Activated CD4-positive, alpha-beta T cell treated with anti-CD3 and anti-CD28 coated beads, Interleukin-10, Interleukin-2, amounts not matched to agents 100 ng/mL and 50 ng/mL, durations not matched to agents 16 hours and 8 hours (primary cell): Measurements from ENCODE around the gene CHST3.

Source experiments
- DNase-seq: peaks from one replicate; pipeline ENCODE4 v3.0.0-alpha.2; 2020

CHST3 gene

GRCh38 chr10:71995887-71996575, 31.8 kb downstream of the CHST3 start:
- no peak for DNase-seq

- DNase-seq = no peak
Measured at GRCh38 chr10:71996592-71997371, 32.6 kb downstream of the CHST3 start.

GRCh38 chr10:71998119-71998839, 34.1 kb downstream of the CHST3 start:
- no peak for DNase-seq

GRCh38 chr10:71998840-71999194, 34.6 kb downstream of the CHST3 start:
- DNase-seq = no peak

DNA sequence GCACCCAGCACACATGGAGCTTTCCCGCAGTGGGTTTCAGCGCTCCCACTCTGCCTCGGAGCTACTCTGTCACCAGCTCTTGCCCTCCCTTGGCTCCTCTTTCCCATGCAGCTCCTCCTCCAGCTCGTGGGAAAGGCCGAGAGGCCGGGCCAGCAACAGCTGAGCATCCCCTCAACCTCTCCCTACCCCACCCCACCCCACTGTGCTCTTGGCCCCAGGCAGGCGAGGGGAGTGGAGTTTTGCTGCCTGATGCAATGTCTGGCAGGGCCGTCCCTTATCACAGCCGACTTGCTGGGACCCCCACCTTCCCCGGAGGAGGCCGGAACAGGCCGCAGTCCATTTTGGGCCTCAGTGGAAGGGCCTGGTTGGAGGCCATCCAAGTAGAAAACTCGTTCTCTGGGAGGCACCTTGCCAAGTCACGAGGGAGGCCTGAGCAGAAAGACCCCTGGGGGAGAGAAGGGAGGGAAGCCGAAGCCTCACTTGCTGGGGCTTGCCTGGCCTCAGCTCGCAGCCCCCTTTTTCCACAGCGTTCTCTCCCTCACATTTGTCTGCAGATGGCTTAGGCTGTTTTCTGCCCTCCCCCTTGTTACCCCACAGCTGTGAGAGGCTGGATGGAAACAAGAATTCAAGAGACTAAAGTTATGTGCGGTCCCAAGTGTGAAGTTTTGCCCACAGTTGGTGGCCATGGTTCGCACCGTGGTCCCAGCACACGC, 35.3 kb downstream of the CHST3 start:
- DNase-seq = no peak

DNA sequence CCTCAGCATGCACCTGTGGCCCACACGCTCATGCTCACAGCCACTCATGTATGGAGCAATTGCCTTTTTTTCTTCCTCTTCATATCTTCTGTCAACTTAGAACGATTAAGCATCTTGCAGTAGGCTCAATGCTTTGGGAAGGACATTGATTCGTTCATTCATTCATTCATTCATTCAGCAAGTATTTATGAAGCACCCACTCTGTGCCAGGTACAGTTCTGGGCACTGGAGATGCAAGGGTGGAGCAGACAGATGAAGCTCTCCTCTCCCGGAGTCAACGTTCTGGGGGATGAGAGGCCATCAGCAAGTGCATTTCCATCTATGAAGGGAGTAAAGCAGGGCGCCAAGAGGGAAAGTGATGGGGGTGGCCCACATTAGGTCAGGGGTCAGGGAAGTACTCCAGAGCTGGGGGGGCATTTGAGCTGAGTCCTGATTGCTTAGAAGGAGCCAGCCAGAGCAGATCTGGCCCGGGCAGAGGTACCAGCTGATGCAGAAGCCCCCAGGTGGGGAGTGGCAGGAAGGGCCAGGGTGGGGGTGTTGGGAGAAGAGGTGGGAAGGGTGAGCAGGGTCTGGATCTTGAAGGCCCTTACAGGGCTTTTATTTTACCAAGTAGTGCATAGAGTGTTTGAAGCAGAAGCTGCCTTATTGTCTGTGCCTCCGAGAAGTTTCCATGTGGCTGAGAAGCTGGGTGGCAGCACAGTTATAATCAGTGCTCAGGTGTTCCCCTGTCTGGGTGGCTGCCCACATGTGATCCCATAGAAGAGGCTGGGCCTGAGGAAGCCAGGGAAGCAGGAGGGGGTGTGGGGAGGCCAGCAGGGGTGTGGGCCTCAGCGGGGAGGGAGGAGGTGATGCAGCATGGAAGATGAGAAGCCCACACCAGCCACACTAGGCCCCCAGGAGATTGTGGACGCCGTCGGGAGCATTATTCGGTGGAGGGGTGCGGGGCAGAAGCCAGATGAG, 36.2 kb downstream of the CHST3 start:
- DNase-seq = no peak

DNA sequence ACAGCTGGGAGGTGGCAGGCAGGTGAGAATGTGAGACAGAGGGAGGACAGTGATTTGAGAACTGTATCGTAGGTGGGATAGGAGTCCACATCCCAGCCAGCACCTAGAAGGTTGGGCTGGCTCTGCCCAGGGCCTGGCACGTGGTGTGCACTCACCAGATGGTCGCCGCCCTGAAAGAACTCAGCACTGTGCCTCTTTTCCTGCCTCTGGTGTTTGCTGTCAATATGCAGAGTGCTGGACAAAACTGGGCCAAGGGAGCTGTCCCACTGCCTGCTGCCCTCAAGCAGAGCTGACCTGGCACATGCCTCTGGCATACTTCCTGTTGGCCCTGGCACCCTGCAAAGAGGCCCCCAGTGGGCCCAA, 36.8 kb downstream of the CHST3 start:
- no peak for DNase-seq

DNA sequence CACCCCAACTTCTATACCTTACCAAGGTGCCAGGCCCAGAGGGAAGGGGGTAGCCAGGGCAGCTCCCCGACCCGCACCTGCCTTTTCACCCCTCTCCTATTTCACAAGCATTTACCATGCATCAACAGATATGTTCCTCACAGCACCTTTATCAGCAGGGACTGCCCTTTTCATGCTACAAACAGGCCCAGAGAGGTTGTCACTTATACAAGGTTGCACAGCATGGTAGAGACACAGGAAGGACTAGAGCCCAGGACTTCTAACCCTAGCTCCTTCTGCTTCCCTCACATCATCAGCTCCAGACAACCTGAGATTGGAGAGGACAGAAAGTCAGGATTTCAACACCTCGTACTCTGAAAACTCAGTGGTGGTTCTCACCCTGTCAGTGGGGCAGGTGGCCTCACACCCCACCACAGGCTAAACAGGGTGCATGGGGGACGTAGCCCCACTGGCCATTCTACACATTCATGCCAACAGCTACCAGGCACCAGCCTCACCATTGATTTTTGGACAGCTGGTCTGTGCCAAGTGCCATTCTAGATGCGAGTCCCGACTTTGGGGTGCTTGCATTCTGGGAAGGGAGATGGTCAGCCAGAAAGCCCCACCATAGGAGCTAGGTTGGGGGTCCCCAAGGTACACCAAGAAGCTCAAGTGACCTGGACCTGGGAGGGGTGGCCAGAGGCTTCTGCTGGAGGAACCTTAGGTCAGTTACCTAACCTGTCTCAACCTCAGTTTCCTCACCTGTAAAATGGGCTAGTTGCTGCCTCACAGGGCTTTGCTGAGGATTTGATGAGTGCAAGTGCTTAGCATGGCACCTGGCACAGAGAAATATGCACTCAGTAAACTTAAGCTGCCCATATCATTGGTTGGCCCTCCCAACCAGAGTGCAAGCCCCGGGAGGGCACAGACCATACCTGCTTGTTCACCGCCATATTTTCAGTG, 38.4 kb downstream of the CHST3 start:
- DNase-seq = no peak

GRCh38 chr10:72006026-72006425, 41.8 kb downstream of the CHST3 start:
- DNase-seq = no peak

DNA sequence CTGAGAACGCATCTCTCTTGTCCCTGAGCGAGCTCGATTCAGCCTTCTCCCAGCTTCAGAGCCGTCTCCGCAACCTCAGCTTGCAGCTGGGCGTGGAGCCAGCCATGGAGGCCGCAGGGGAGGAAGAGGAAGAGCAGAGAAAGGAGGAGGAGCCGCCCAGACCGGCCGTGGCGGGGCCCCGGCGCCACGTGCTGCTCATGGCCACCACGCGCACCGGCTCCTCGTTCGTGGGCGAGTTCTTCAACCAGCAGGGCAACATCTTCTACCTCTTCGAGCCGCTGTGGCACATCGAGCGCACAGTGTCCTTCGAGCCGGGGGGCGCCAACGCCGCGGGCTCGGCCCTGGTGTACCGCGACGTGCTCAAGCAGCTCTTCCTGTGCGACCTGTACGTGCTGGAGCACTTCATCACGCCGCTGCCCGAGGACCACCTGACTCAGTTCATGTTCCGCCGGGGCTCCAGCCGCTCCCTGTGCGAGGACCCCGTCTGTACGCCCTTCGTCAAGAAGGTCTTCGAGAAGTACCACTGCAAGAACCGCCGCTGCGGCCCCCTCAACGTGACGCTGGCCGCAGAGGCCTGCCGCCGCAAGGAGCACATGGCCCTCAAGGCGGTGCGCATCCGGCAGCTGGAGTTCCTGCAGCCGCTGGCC, 43.2 kb downstream of the CHST3 start:
- no peak for DNase-seq

- DNase-seq = no peak
Measured at GRCh38 chr10:72008096-72008981, 44.1 kb downstream of the CHST3 start.

DNA sequence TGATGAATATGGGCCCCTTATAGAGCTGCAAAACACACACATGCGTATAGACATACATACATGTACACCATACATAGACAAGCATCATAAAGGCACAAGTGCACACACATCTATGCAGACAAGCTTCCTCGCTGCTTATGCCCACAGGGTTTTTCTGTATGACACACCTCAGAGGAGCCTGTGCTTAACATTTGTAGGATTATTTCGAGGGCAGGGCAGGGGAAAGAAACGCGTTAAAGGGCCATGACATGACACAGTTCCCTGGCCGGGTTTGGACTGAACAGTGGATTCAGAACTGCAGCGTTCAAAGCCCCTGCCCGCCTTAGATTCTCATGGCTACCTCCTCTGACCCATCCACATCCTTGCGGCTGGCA, 44.8 kb downstream of the CHST3 start:
- no peak for DNase-seq

- no peak for DNase-seq
Measured at GRCh38 chr10:72009425-72010081, 45.4 kb downstream of the CHST3 start.

DNA sequence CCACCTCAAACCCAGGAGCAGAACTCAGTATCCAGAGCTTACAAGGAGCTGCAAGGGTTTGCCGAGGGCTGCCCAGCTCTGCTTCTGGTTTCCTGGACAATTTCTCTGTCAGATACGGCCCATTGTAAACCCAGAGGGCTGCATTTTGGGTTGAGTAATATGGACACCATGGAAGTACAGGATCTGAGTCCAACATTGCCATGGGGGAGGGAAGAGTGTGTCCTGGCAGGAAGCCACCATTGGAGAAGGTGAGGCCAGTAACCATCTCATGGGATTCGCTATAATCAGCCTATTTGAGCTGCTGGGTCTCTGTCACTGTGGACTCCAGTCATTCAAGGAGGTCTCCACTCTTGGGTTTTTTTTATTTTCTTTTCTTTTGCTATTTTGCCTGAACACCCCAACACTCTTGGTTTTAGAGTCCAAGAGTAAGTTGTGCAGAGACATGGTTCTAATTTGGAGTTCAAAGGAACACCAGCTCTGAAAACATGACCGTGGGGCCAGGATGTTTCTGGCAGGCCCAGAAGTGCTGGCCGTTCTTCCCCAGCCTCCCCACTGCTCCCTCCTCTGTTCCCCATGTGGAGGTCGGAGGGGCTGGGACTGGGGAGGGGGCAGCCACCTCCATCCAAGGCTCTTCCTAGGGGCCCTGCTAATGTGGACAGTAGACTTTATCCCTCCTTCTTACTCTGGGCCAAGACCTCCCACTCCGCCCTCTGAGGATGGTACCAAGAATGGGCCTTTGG, 46.2 kb downstream of the CHST3 start:
- no peak for DNase-seq

- no peak for DNase-seq
Measured at GRCh38 chr10:72011016-72011415, 46.8 kb downstream of the CHST3 start.

DNA sequence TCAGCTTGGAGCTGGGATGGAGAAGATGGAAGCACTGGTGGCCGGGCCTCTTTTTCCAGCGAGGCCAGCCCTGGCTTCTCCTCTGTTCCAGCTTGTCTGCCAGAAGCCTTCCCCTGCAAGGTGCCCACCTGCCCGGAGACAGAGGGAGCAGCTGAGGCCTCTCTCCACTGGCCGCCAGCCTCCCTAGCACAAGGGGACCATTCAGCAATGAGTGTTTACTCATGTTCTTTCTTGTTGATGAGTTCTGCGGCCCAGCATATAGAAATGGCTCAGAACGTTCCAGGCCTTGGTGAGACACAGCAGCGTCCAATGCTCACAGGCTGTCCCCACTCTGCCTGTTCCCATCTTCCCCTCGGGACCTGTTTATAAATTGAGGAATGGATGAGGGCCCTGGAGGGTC, 47.3 kb downstream of the CHST3 start:
- no peak for DNase-seq

GRCh38 chr10:72011976-72012512, 47.8 kb downstream of the CHST3 start:
- no peak for DNase-seq

DNA sequence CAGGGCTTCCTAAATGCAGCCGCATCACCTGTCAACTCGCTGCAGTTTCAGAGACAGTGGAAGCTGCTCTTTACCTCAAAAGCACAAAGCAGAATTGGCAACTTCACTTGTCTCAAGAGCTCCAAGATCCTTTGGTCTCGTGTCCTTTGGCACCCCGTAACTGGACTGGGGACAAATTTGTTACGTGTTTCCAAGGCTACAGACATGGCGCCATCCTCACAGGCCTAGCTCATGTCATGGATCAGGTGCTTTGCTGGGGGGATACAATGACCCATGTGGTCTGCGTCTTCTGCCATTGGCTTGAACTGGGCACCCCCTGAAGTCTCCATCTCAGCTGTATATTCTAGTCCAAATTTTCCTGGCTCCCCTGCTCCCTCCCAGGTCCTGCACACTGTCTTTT, 48.6 kb downstream of the CHST3 start:
- DNase-seq = no peak
